ENCODE measurements around the gene MROH2A.
A peak's percentile ranks its signal among the peaks of the same experiment; 100 is the strongest.

MROH2A gene

GRCh38 chr2:233758141-233758540, 20.0 kb upstream of the MROH2A start:
- Mint-ChIP-seq H3K9me3 (no peaks in the 10 kb centered on the region), H3K4me1 (no peaks in the 10 kb centered on the region), H3K27ac (no peak overlapping the region), H3K27me3 (peaks cover 9% of the 10 kb centered on the region), H3K36me3 (no peaks in the 10 kb centered on the region), H3K4me3 (no peak overlapping the region)
- no peak for ATAC-seq

GRCh38 chr2:233758849-233759248, 19.3 kb upstream of the MROH2A start:
- no peaks in the 10 kb centered on the region for H3K36me3 Mint-ChIP-seq
- ATAC-seq = no peak
- no peaks in the 10 kb centered on the region for H3K4me1 Mint-ChIP-seq
- H3K4me3 Mint-ChIP-seq = no peak overlapping the region
- H3K27ac Mint-ChIP-seq = no peak overlapping the region
- peaks cover 16% of the 10 kb centered on the region for H3K27me3 Mint-ChIP-seq
- no peaks in the 10 kb centered on the region for H3K9me3 Mint-ChIP-seq

GRCh38 chr2:233760043-233760442, 18.1 kb upstream of the MROH2A start, which contains the start of gene UGT1A1:
UGT1A1 (plus strand) TSS chr2:233760270; CDS start chr2:233760288, 18 bp downstream.
- H3K27me3 Mint-ChIP-seq = peaks cover 24% of the 10 kb centered on the region
- H3K36me3 Mint-ChIP-seq = no peaks in the 10 kb centered on the region
- ATAC-seq = no peak
- H3K4me1 Mint-ChIP-seq = no peaks in the 10 kb centered on the region
- no peak within 1 kb of the TSS for H3K4me3 Mint-ChIP-seq
- no peaks in the 10 kb centered on the region for H3K9me3 Mint-ChIP-seq
- no peak within 1 kb of the TSS for H3K27ac Mint-ChIP-seq

GRCh38 chr2:233761040-233761769, 16.9 kb upstream of the MROH2A start:
- H3K27ac Mint-ChIP-seq = no peak overlapping the region

GRCh38 chr2:233764264-233764663, 13.9 kb upstream of the MROH2A start:
- Mint-ChIP-seq H3K4me1 (no peaks in the 10 kb centered on the region), H3K4me3 (no peak overlapping the region), H3K9me3 (no peaks in the 10 kb centered on the region), H3K27ac (no peak overlapping the region), H3K27me3 (peaks cover 42% of the 10 kb centered on the region), H3K36me3 (no peaks in the 10 kb centered on the region)
- no peak for ATAC-seq

More at GRCh38 chr2:233761040-233761769, 16.9 kb upstream of the MROH2A start:
- H3K9me3 Mint-ChIP-seq = no peaks in the 10 kb centered on the region
- no peaks in the 10 kb centered on the region for H3K4me1 Mint-ChIP-seq
- no peak overlapping the region for H3K4me3 Mint-ChIP-seq
- no peak for ATAC-seq
- no peaks in the 10 kb centered on the region for H3K36me3 Mint-ChIP-seq
- peaks cover 31% of the 10 kb centered on the region for H3K27me3 Mint-ChIP-seq

- H3K36me3 Mint-ChIP-seq = no peaks in the 10 kb centered on the region
- no peak for ATAC-seq
These were observed 13.4 kb upstream of the MROH2A start for GRCh38 chr2:233764761-233765160.

GRCh38 chr2:233766416-233766815, 11.7 kb upstream of the MROH2A start:
- Mint-ChIP-seq H3K27me3 (peaks cover 46% of the 10 kb centered on the region), H3K36me3 (no peaks in the 10 kb centered on the region), H3K27ac (no peak overlapping the region), H3K4me1 (no peaks in the 10 kb centered on the region), H3K4me3 (no peak overlapping the region), H3K9me3 (no peaks in the 10 kb centered on the region)
- no peak for ATAC-seq

More at GRCh38 chr2:233764761-233765160, 13.4 kb upstream of the MROH2A start:
- no peak overlapping the region for H3K4me3 Mint-ChIP-seq
- H3K9me3 Mint-ChIP-seq = no peaks in the 10 kb centered on the region
- H3K27me3 Mint-ChIP-seq = peaks cover 46% of the 10 kb centered on the region
- H3K4me1 Mint-ChIP-seq = no peaks in the 10 kb centered on the region
- no peak overlapping the region for H3K27ac Mint-ChIP-seq

- Mint-ChIP-seq H3K27ac (no peak overlapping the region), H3K9me3 (no peaks in the 10 kb centered on the region), H3K4me1 (no peaks in the 10 kb centered on the region), H3K36me3 (no peaks in the 10 kb centered on the region), H3K4me3 (no peak overlapping the region), H3K27me3 (peaks cover 46% of the 10 kb centered on the region)
- ATAC-seq = no peak
These were observed 10.1 kb upstream of the MROH2A start for GRCh38 chr2:233768076-233768475.

- no peak for ATAC-seq
- Mint-ChIP-seq H3K36me3 (no peaks in the 10 kb centered on the region), H3K4me3 (no peak overlapping the region), H3K27ac (no peak overlapping the region), H3K9me3 (no peaks in the 10 kb centered on the region), H3K4me1 (no peaks in the 10 kb centered on the region), H3K27me3 (peaks cover 34% of the 10 kb centered on the region)
These were observed 8.9 kb upstream of the MROH2A start for GRCh38 chr2:233769260-233769659.

GRCh38 chr2:233772153-233772552, 6.0 kb upstream of the MROH2A start:
- Mint-ChIP-seq H3K27me3 (peaks cover 32% of the 10 kb centered on the region), H3K4me3 (no peak overlapping the region), H3K9me3 (peaks cover 8% of the 10 kb centered on the region), H3K4me1 (no peaks in the 10 kb centered on the region), H3K27ac (no peak overlapping the region), H3K36me3 (peaks cover 10% of the 10 kb centered on the region)
- no peak for ATAC-seq

- no peak for ATAC-seq
- H3K4me3 Mint-ChIP-seq = no peak overlapping the region
- H3K27me3 Mint-ChIP-seq = peaks cover 36% of the 10 kb centered on the region
- H3K36me3 Mint-ChIP-seq = peaks cover 10% of the 10 kb centered on the region
- H3K4me1 Mint-ChIP-seq = no peaks in the 10 kb centered on the region
- H3K9me3 Mint-ChIP-seq = peaks cover 8% of the 10 kb centered on the region
- no peak overlapping the region for H3K27ac Mint-ChIP-seq
These were observed 5.5 kb upstream of the MROH2A start for GRCh38 chr2:233772583-233772982.

- no peak overlapping the region for H3K4me3 Mint-ChIP-seq
- H3K27me3 Mint-ChIP-seq = peaks cover 43% of the 10 kb centered on the region
- no peaks in the 10 kb centered on the region for H3K4me1 Mint-ChIP-seq
- peaks cover 8% of the 10 kb centered on the region for H3K9me3 Mint-ChIP-seq
- no peak for ATAC-seq
- peaks cover 10% of the 10 kb centered on the region for H3K36me3 Mint-ChIP-seq
- no peak overlapping the region for H3K27ac Mint-ChIP-seq
These were observed 4.3 kb upstream of the MROH2A start for GRCh38 chr2:233773854-233774253.

GRCh38 chr2:233775414-233775813, 2.7 kb upstream of the MROH2A start:
- no peak for ATAC-seq
- Mint-ChIP-seq H3K4me3 (no peak overlapping the region), H3K27ac (no peak overlapping the region), H3K36me3 (peaks cover 10% of the 10 kb centered on the region), H3K4me1 (no peaks in the 10 kb centered on the region), H3K9me3 (peaks cover 8% of the 10 kb centered on the region), H3K27me3 (peaks cover 48% of the 10 kb centered on the region)

- Mint-ChIP-seq H3K4me1 (no peaks in the 10 kb centered on the region), H3K36me3 (peaks cover 10% of the 10 kb centered on the region), H3K9me3 (peaks cover 10% of the 10 kb centered on the region), H3K27me3 (peaks cover 76% of the 10 kb centered on the region), H3K4me3 (no peak overlapping the region), H3K27ac (no peak overlapping the region)
- peak; percentile 54 for ATAC-seq
These were observed 1.6 kb downstream of the MROH2A start for GRCh38 chr2:233779722-233780121.

- peaks cover 6% of the 10 kb centered on the region for H3K36me3 Mint-ChIP-seq
- peaks cover 12% of the 10 kb centered on the region for H3K9me3 Mint-ChIP-seq
- H3K4me1 Mint-ChIP-seq = no peaks in the 10 kb centered on the region
- H3K4me3 Mint-ChIP-seq = no peak overlapping the region
- ATAC-seq = no peak
- no peak overlapping the region for H3K27ac Mint-ChIP-seq
- H3K27me3 Mint-ChIP-seq = peaks cover 74% of the 10 kb centered on the region
These were observed 2.6 kb downstream of the MROH2A start for GRCh38 chr2:233780771-233781170.

- H3K9me3 Mint-ChIP-seq = peaks cover 13% of the 10 kb centered on the region
- no peak for ATAC-seq
- H3K4me3 Mint-ChIP-seq = no peak overlapping the region
- no peaks in the 10 kb centered on the region for H3K36me3 Mint-ChIP-seq
- peaks cover 75% of the 10 kb centered on the region for H3K27me3 Mint-ChIP-seq
- no peak overlapping the region for H3K27ac Mint-ChIP-seq
- H3K4me1 Mint-ChIP-seq = no peaks in the 10 kb centered on the region
These were observed 11.4 kb downstream of the MROH2A start for GRCh38 chr2:233789554-233789953.
